ENCODE data around the gene SLC22A5. TPM values are rescaled to one million over a fixed set of nuclear protein-coding genes. Genes with fewer than 3 reads are reported as not detected.

Gene SLC22A5
- total and polyA plus RNA-seq, 9 of the 15 experiments (the other 6 are each of a cell fraction or from before 2014, with no cell fraction given) = 3.0 to 16.6 (median 8.3) TPM

Small RNA genes lying within 50 kb of the gene (microRNA-seq; reads per million reads assigned to microRNA genes)
- not detected for gene MIR3936 (ENCODE audit: borderline microRNAs expressed)

Small RNA genes lying within 50 kb of the gene (small RNA-seq; reads per million reads assigned to genes)
- not detected for gene MIR3936

Other genes starting within 250 kb of the SLC22A5 start
- 11.9 and 12.1 TPM in 2 replicates for gene P4HA2, start 141.9 kb upstream of the SLC22A5 start, total RNA-seq (2014; rRNA removed)
- 11.6 and 12.7 TPM in 2 replicates for gene P4HA2, start 141.9 kb upstream of the SLC22A5 start, total RNA-seq (2014; rRNA removed; fragmentation: Illumina TruSeq; extraction: Trizol)
- 11.2 and 11.4 TPM in 2 replicates for gene P4HA2, start 141.9 kb upstream of the SLC22A5 start, total RNA-seq (2015; rRNA removed; fragmentation: Illumina TruSeq; extraction: Trizol)
- 14.2 and 14.3 TPM in 2 replicates for gene P4HA2, start 141.9 kb upstream of the SLC22A5 start, total RNA-seq (2021)
- 50.0 and 59.7 TPM in 2 replicates for gene P4HA2, start 141.9 kb upstream of the SLC22A5 start, polyA plus RNA-seq (2011; rRNA removed)
- gene P4HA2, start 141.9 kb upstream of the SLC22A5 start, polyA plus RNA-seq (2014; fragmentation: Illumina TruSeq; extraction: Trizol) = 10.7 and 12.5 TPM in 2 replicates
- gene P4HA2, start 141.9 kb upstream of the SLC22A5 start, polyA plus RNA-seq (2014; fragmentation: Nextera tagmentation; extraction: Ambion mirVana) = 10 to 100 TPM; 17.9 to 29.2 TPM
- 9.6 and 10.7 TPM in 2 replicates for gene P4HA2, start 141.9 kb upstream of the SLC22A5 start, polyA plus RNA-seq (2014; rRNA removed)
- gene PDLIM4, start 112.0 kb upstream of the SLC22A5 start, total RNA-seq (2014; rRNA removed) = 13.1 and 22.8 TPM in 2 replicates
- gene PDLIM4, start 112.0 kb upstream of the SLC22A5 start, total RNA-seq (2014; rRNA removed; fragmentation: Illumina TruSeq; extraction: Trizol) = 3.5 and 4.5 TPM in 2 replicates
- 12.1 and 12.3 TPM in 2 replicates for gene PDLIM4, start 112.0 kb upstream of the SLC22A5 start, total RNA-seq (2015; rRNA removed; fragmentation: Illumina TruSeq; extraction: Trizol)
- gene PDLIM4, start 112.0 kb upstream of the SLC22A5 start, total RNA-seq (2021) = 31.5 and 32.8 TPM in 2 replicates
- gene PDLIM4, start 112.0 kb upstream of the SLC22A5 start, polyA plus RNA-seq (2011; rRNA removed) = 13.6 and 17.2 TPM in 2 replicates
- 28.9 and 44.6 TPM in 2 replicates for gene PDLIM4, start 112.0 kb upstream of the SLC22A5 start, polyA plus RNA-seq (2014; fragmentation: Illumina TruSeq; extraction: Trizol)
- under 1 TPM; 0.28 to 0.73 TPM for gene PDLIM4, start 112.0 kb upstream of the SLC22A5 start, polyA plus RNA-seq (2014; fragmentation: Nextera tagmentation; extraction: Ambion mirVana)
- 14.0 and 21.3 TPM in 2 replicates for gene PDLIM4, start 112.0 kb upstream of the SLC22A5 start, polyA plus RNA-seq (2014; rRNA removed)
- gene SLC22A4, start 75.3 kb upstream of the SLC22A5 start, total RNA-seq (2014; rRNA removed) = 6.5 and 7.9 TPM in 2 replicates
- 5.7 and 6.2 TPM in 2 replicates for gene SLC22A4, start 75.3 kb upstream of the SLC22A5 start, total RNA-seq (2014; rRNA removed; fragmentation: Illumina TruSeq; extraction: Trizol)
- gene SLC22A4, start 75.3 kb upstream of the SLC22A5 start, total RNA-seq (2015; rRNA removed; fragmentation: Illumina TruSeq; extraction: Trizol) = 4.5 and 4.8 TPM in 2 replicates
- gene SLC22A4, start 75.3 kb upstream of the SLC22A5 start, total RNA-seq (2021) = 7.6 and 9.6 TPM in 2 replicates
- 5.2 and 9.5 TPM in 2 replicates for gene SLC22A4, start 75.3 kb upstream of the SLC22A5 start, polyA plus RNA-seq (2011; rRNA removed)
- 5.8 and 6.1 TPM in 2 replicates for gene SLC22A4, start 75.3 kb upstream of the SLC22A5 start, polyA plus RNA-seq (2014; fragmentation: Illumina TruSeq; extraction: Trizol)
- gene SLC22A4, start 75.3 kb upstream of the SLC22A5 start, polyA plus RNA-seq (2014; fragmentation: Nextera tagmentation; extraction: Ambion mirVana) = 1 to 10 TPM; 2.7 to 2.9 TPM
- gene SLC22A4, start 75.3 kb upstream of the SLC22A5 start, polyA plus RNA-seq (2014; rRNA removed) = 6.0 and 7.0 TPM in 2 replicates
- 3.0 and 4.4 TPM in 2 replicates for gene IRF1, start 121.1 kb downstream of the SLC22A5 start, total RNA-seq (2014; rRNA removed)
- 4.4 and 6.1 TPM in 2 replicates for gene IRF1, start 121.1 kb downstream of the SLC22A5 start, total RNA-seq (2014; rRNA removed; fragmentation: Illumina TruSeq; extraction: Trizol)
- gene IRF1, start 121.1 kb downstream of the SLC22A5 start, total RNA-seq (2015; rRNA removed; fragmentation: Illumina TruSeq; extraction: Trizol) = 7.4 and 8.2 TPM in 2 replicates
- gene IRF1, start 121.1 kb downstream of the SLC22A5 start, total RNA-seq (2021) = 10.6 and 12.3 TPM in 2 replicates
- 4.9 and 5.4 TPM in 2 replicates for gene IRF1, start 121.1 kb downstream of the SLC22A5 start, polyA plus RNA-seq (2011; rRNA removed)
- gene IRF1, start 121.1 kb downstream of the SLC22A5 start, polyA plus RNA-seq (2014; fragmentation: Illumina TruSeq; extraction: Trizol) = 5.3 and 7.3 TPM in 2 replicates
- gene IRF1, start 121.1 kb downstream of the SLC22A5 start, polyA plus RNA-seq (2014; fragmentation: Nextera tagmentation; extraction: Ambion mirVana) = 1 to 10 TPM; 1.1 to 1.3 TPM
- 5.9 and 6.0 TPM in 2 replicates for gene IRF1, start 121.1 kb downstream of the SLC22A5 start, polyA plus RNA-seq (2014; rRNA removed)
- not detected in 2 replicates for gene IL5, start 173.8 kb downstream of the SLC22A5 start, total RNA-seq (2014; rRNA removed)
- not detected in 2 replicates for gene IL5, start 173.8 kb downstream of the SLC22A5 start, total RNA-seq (2014; rRNA removed; fragmentation: Illumina TruSeq; extraction: Trizol)
- not detected in 2 replicates for gene IL5, start 173.8 kb downstream of the SLC22A5 start, total RNA-seq (2015; rRNA removed; fragmentation: Illumina TruSeq; extraction: Trizol)
- not detected in 2 replicates for gene IL5, start 173.8 kb downstream of the SLC22A5 start, total RNA-seq (2021)
- gene IL5, start 173.8 kb downstream of the SLC22A5 start, polyA plus RNA-seq (2011; rRNA removed) = not detected in 2 replicates
- not detected in 2 replicates for gene IL5, start 173.8 kb downstream of the SLC22A5 start, polyA plus RNA-seq (2014; fragmentation: Illumina TruSeq; extraction: Trizol)
- not detected for gene IL5, start 173.8 kb downstream of the SLC22A5 start, polyA plus RNA-seq (2014; fragmentation: Nextera tagmentation; extraction: Ambion mirVana)
- 0.15 and 0.44 TPM in 2 replicates for gene IL5, start 173.8 kb downstream of the SLC22A5 start, polyA plus RNA-seq (2014; rRNA removed)
- gene RAD50, start 187.3 kb downstream of the SLC22A5 start, total RNA-seq (2014; rRNA removed) = 30.7 and 31.6 TPM in 2 replicates
- gene RAD50, start 187.3 kb downstream of the SLC22A5 start, total RNA-seq (2014; rRNA removed; fragmentation: Illumina TruSeq; extraction: Trizol) = 60.5 and 71.2 TPM in 2 replicates
- gene RAD50, start 187.3 kb downstream of the SLC22A5 start, total RNA-seq (2015; rRNA removed; fragmentation: Illumina TruSeq; extraction: Trizol) = 66.0 and 74.2 TPM in 2 replicates
- 46.9 and 54.5 TPM in 2 replicates for gene RAD50, start 187.3 kb downstream of the SLC22A5 start, total RNA-seq (2021)
- 41.7 and 44.1 TPM in 2 replicates for gene RAD50, start 187.3 kb downstream of the SLC22A5 start, polyA plus RNA-seq (2011; rRNA removed)
- gene RAD50, start 187.3 kb downstream of the SLC22A5 start, polyA plus RNA-seq (2014; fragmentation: Illumina TruSeq; extraction: Trizol) = 52.4 and 54.4 TPM in 2 replicates
- 10 to 100 TPM; 15.3 to 18.0 TPM for gene RAD50, start 187.3 kb downstream of the SLC22A5 start, polyA plus RNA-seq (2014; fragmentation: Nextera tagmentation; extraction: Ambion mirVana)
- 35.6 and 39.5 TPM in 2 replicates for gene RAD50, start 187.3 kb downstream of the SLC22A5 start, polyA plus RNA-seq (2014; rRNA removed)